Heart right ventricle (tissue), 16 donors: Measurements from ENCODE around the gene AMHR2. TPM values are rescaled to one million over a fixed set of nuclear protein-coding genes. Genes with fewer than 3 reads are reported as not detected.
A peak's percentile ranks its signal among the peaks of the same experiment; 100 is the strongest.
"Not testable (repeated sequence)": the region's sequence is repeated elsewhere in the genome, so short reads cannot be mapped to it uniquely, and the experiment has no call there.

ENCODE experiments used
- ATAC-seq, 8 donors: fragments of 200-7000 bp; cut with Tn5 transposase; one replicate each; pipeline ENCODE4 v1.9.1; 2020; ENCODE audit warnings: mild to moderate bottlenecking in 8 of 8, moderate library complexity in 8 of 8, moderate number of reproducible peaks in 1 of 8
- DNase-seq, 2 donors: peaks; one replicate each; pipeline ENCODE4 v3.0.0-alpha.2; 2020
- H3K27ac ChIP-seq, 10 donors: fragments of 200-600 bp; sonication (generic) in 2 of 10; one replicate each; pipeline versions ENCODE4 v1.5.0 to v1.8.0; 2020 to 2022; ENCODE audit warnings: mild to moderate bottlenecking in 3 of 10
- H3K27me3 ChIP-seq, 7 donors: fragments of 200-600 bp; one replicate each; pipeline ENCODE4 v1.8.0; 2021 to 2022; ENCODE audit warnings: mild to moderate bottlenecking in 2 of 7
- H3K36me3 ChIP-seq, 9 donors: fragments of 200-600 bp; sonication (generic) in 1 of 9; one replicate each; pipeline versions ENCODE4 v1.5.0 to v1.8.0; 2020 to 2022; ENCODE audit warnings: mild to moderate bottlenecking in 2 of 9
- H3K4me1 ChIP-seq, 9 donors: fragments of 200-600 bp; sonication (generic) in 1 of 9; one replicate each; pipeline versions ENCODE4 v1.5.0 to v1.8.0; 2020 to 2022; ENCODE audit warnings: mild to moderate bottlenecking in 4 of 9
- H3K4me3 ChIP-seq, 10 donors: fragments of 200-600 bp; sonication (generic) in 2 of 10; one replicate each; pipeline versions ENCODE4 v1.5.0 to v1.8.0; 2020 to 2022; ENCODE audit warnings: mild to moderate bottlenecking in 7 of 10, moderate library complexity in 2 of 10
- H3K9me3 ChIP-seq, 11 donors: fragments of 200-600 bp in 10 of 11; sonication (generic) in 2 of 11; one replicate each; pipeline versions ENCODE4 v1.5.0 to v1.8.0; 2013 to 2022; ENCODE audit warnings: mild to moderate bottlenecking in 2 of 11, control low read depth in 1 of 11, moderate library complexity in 1 of 11
- WGBS, 2 donors: extraction: QIAGEN DNeasy Blood & Tissue Kit; methylation state at CpG; one replicate each; pipeline ENCODE4 v1.1.7; 2013; ENCODE audit warnings: inconsistent platforms in 1 of 2; 5-methylcytosine and 5-hydroxymethylcytosine counted together
- intact Hi-C, 10 donors: fragments of 100-400 bp; cut with DNase I; formaldehyde crosslinking; loops; one replicate each; pipeline versions ENCODE4 v1.11.1 to v1.14.2; 2022
- polyA plus RNA-seq, 2 donors: library from polyadenylated mRNA; stranded (reverse); fragments of 200-250 nt; gene quantifications; one replicate each; pipeline ENCODE4 v1.2.3, GENCODE V29; 2013
- total RNA-seq, 10 donors: library from RNA; stranded (reverse); fragmentation: NEBNext Ultra II Directional in 3 of 10; extraction: Animal tissue kit (Norgen Biotek cat#: 25700) in 3 of 10; gene quantifications; one replicate each; pipeline versions ENCODE4 v1.2.1 to v1.2.4, GENCODE V29; 2021 to 2023
- TF ChIP-seq, protein P1 (sequence below), 9 donors: fragments of 200-600 bp; sonication (generic) in 2 of 9; IDR thresholded peaks; one replicate each; pipeline versions ENCODE4 v1.5.0 to v1.8.0; 2021 to 2022; ENCODE audit warnings: antibody characterized with exemption in 9 of 9, mild to moderate bottlenecking in 5 of 9, moderate library complexity in 1 of 9
- donor health status: Arrhythmogenic right ventricular cardiomyopathy.
- donor health status: ischemic (EF 13 %, LVEDD 7.1; RV severe dilation, severe dysfunction).
- donor health status: healthy with polysubstance abuse.
- donor health status: DM: no; HTN: yes; CAD: no.
- donor health status: DM: no; HTN: no; CAD: no.
- donor health status: ischemic (EF 25% LVEDD 6.9; RV normal size, moderate dysfunction).
- donor health status: ischemic (EF 25% LVEDD 5.7; RV mildly dilated, moderate dysfunction).
- donor health status: healthy.
- donor health status: DM: yes; HTN: yes; CAD: no.
- donor health status: Ischemic cardiomyopathy.
- donor health status: ischemic (EF 35%, LVEDD 5.7; RV mildly dilated, moderate dysfunction).
- donor health status: nonischemic (EF 11% LVEDD 7.7; RV severe dilation, severe dysfunction).
- donor health status: DM: yes; HTN: yes; CAD: no.
- donor health status: PGD.
- donor health status: ischemic (EF 29% LVEDD 5.4; RV normal size, mild dysfunction).
- donor health status: nonischemic (EF 23%, LVEDD 6.1; RV moderate dilation, normal function).

AMHR2 gene
- total and polyA plus RNA-seq, 12 donors, result 0.24 to 0.94 (median 0.64) TPM; not detected in 7

DNA sequence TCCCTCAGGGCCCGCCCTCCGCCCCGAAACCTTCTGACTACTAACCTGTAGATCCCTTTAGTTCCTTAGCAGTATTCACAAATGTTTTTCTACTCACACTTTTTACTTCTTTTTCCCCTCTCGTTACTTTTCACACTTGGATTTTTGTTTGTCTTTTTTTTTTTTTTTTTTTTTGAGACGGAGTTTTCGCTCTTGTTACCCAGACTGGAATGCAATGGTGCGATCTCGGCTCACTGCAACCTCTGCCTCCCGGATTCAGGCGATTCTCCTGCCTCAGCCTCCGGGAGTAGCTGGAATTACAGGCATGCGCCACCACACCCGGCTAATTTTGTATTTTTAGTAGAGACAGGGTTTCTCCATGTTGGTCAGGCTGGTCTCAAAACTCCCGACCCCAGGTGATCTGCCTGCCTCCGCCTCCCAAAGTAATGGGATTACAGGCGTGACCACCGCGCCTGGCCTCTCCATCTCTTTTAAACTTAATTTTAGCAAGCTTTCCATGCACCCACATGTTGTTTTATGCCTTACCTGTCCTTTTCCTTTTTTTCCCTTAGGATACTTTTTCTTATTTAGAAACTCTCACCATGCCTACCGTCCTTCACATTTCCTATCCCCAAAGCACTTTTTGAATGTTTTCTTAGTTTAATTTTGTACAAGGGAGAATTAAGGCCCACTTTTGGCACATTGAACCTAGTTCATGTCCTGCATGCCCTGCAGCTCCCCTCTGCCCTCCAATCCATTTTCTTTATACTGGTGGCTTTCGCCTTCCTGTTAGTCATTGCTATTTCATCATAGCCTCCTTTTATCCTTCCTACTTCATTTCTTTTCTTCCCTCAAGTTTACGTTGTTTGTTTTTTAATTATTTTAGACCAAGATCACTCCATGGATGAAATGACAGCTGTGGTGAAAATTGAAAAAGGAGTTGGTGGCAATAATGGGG, 42.6 kb upstream of the AMHR2 start:
- TF ChIP-seq, protein P1, sequence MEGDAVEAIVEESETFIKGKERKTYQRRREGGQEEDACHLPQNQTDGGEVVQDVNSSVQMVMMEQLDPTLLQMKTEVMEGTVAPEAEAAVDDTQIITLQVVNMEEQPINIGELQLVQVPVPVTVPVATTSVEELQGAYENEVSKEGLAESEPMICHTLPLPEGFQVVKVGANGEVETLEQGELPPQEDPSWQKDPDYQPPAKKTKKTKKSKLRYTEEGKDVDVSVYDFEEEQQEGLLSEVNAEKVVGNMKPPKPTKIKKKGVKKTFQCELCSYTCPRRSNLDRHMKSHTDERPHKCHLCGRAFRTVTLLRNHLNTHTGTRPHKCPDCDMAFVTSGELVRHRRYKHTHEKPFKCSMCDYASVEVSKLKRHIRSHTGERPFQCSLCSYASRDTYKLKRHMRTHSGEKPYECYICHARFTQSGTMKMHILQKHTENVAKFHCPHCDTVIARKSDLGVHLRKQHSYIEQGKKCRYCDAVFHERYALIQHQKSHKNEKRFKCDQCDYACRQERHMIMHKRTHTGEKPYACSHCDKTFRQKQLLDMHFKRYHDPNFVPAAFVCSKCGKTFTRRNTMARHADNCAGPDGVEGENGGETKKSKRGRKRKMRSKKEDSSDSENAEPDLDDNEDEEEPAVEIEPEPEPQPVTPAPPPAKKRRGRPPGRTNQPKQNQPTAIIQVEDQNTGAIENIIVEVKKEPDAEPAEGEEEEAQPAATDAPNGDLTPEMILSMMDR (IDR thresholded peaks at IDR 0.05), result no peak
- peaks cover 0 to 49% (median 35%) of the 10 kb centered on the region in 9 donors for H3K36me3 ChIP-seq
- DNase-seq (no peak), ATAC-seq (no peak)
- intact Hi-C loops, result loop anchor here in 3 of 10 donors (1.0 to 5.0 kb wide), 4 partner anchors 28 to 60 kb away; partner anchors contain the start of genes AAAS (in 1 of the 3) and PRR13 (in 1 of the 3)
- H3K27ac ChIP-seq, result peak overlapping the region; percentile 36 to 98 (median 98)
- peak overlapping the region in 9 of 10 donors; percentile 52 to 88 (median 60) for H3K4me3 ChIP-seq
- no peaks in the 10 kb centered on the region for H3K27me3 ChIP-seq
- no peaks in the 10 kb centered on the region for H3K9me3 ChIP-seq
- peaks cover 20 to 62% (median 59%) of the 10 kb centered on the region in 9 donors for H3K4me1 ChIP-seq
- 14 to 17% methylated on average over 19 to 21 of the region's 21 CpGs for WGBS, 2 donors

DNA sequence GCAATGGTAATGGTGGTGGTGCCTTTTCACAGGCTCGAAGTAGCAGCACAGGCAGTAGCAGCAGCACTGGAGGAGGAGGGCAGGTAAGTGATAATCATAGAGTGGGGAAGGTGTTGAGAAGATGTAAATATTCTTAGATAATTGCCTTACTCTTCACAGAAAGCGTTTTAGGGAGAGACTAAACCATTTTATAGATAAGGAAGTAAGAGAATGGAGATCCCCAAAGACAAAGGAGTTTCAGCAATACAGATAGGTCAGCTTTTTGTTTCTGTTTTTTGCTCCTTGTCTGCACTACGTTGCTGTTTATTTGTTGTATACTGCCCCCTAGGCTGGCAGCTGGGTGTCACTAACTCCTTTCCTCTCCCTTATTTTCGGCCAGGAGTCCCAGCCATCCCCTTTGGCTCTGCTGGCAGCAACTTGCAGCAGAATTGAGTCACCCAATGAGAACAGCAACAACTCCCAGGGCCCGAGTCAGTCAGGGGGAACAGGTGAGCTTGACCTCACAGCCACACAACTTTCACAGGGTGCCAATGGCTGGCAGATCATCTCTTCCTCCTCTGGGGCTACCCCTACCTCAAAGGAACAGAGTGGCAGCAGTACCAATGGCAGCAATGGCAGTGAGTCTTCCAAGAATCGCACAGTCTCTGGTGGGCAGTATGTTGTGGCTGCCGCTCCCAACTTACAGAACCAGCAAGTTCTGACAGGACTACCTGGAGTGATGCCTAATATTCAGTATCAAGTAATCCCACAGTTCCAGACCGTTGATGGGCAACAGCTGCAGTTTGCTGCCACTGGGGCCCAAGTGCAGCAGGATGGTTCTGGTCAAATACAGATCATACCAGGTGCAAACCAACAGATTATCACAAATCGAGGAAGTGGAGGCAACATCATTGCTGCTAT, 41.7 kb upstream of the AMHR2 start:
- Histone ChIP-seq H3K27ac (peak overlapping the region in 8 of 10 donors; percentile 92 to 98 (median 98)), H3K4me1 (peaks cover 20 to 71% (median 67%) of the 10 kb centered on the region in 9 donors), H3K27me3 (no peaks in the 10 kb centered on the region), H3K4me3 (peak overlapping the region in 7 of 10 donors; percentile 52 to 69 (median 60)), H3K36me3 (peaks cover 0 to 59% (median 35%) of the 10 kb centered on the region in 9 donors), H3K9me3 (no peaks in the 10 kb centered on the region)
- TF ChIP-seq, protein P1 (IDR thresholded peaks at IDR 0.05), result peak in 7 of 9 donors; percentile 15 to 56 (median 50)
- WGBS, 2 donors, result 45 to 49% methylated on average over 9 of the region's 9 CpGs
- DNase-seq (peak in 1 of 2 donors; percentile 56), ATAC-seq (no peak)
- intact Hi-C loops, result loop anchor here in 3 of 10 donors (2.0 to 5.0 kb wide), 3 partner anchors 29 to 60 kb away; partner anchors contain the start of gene AAAS (in 1 of the 3)

- peak overlapping the region in 8 of 10 donors; percentile 8 to 39 (median 14) for H3K4me3 ChIP-seq
- 73 to 84% methylated on average over 2 of the region's 2 CpGs for WGBS, 2 donors
- intact Hi-C loops, result loop anchor here in 2 of 10 donors (5.0 kb wide), 2 partner anchors 34 to 61 kb away; partner anchors contain the start of gene AAAS (in 1 of the 2)
- H3K4me1 ChIP-seq, result peaks cover 20 to 83% (median 80%) of the 10 kb centered on the region in 9 donors
- ATAC-seq, result no peak
- H3K27me3 ChIP-seq, result no peaks in the 10 kb centered on the region
- H3K36me3 ChIP-seq, result peaks cover 0 to 71% (median 35%) of the 10 kb centered on the region in 9 donors
- no peaks in the 10 kb centered on the region for H3K9me3 ChIP-seq
- peak overlapping the region in 2 of 10 donors; percentile 22 to 38 for H3K27ac ChIP-seq
- TF ChIP-seq, protein P1 (IDR thresholded peaks at IDR 0.05), result no peak
- DNase-seq, result no peak
These were observed 40.4 kb upstream of the AMHR2 start for GRCh38 chr12:53383258-53383657.

DNA sequence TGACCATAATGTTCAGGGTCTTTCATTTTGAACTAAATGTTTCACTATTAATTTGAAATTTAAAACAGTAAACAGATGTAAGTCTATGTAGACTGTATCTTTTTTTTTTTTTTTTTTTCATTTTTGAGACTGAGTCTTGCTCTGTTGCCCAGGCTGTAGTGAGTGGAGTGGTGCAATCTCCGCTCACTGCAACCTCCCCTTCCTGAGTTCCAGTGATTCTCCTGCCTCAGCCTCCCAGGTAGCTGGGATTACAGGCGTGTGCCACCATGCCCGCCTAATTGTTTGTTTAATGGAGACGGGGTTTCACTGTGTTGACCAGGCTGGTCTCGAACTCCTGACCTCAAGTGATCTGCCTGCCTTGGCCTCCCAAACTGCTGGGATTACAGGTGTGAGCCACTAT, 37.3 kb upstream of the AMHR2 start:
- ATAC-seq, intact Hi-C loops, H3K27me3 ChIP-seq, H3K9me3 ChIP-seq, DNase-seq: not testable (repeated sequence)
- Histone ChIP-seq H3K27ac (peak overlapping the region in 1 of 10 donors; percentile 31), H3K36me3 (peaks cover 0 to 80% (median 35%) of the 10 kb centered on the region in 9 donors), H3K4me3 (peak overlapping the region in 1 of 10 donors; percentile 20), H3K4me1 (peaks cover 20 to 100% (median 98%) of the 10 kb centered on the region in 9 donors)
- WGBS, 2 donors, result 97 to 98% methylated on average over 5 of the region's 5 CpGs
